Kidney capillary endothelial cell (primary cell): ENCODE measurements around the gene ENSA.
"Not testable (repeated sequence)": the region's sequence is repeated elsewhere in the genome, so short reads cannot be mapped to it uniquely, and the experiment has no call there.

Experiments
- DNase-seq: peaks from one replicate; pipeline ENCODE4 v3.0.0-alpha.2; 2018; ENCODE audit warnings: low spot score

ENSA gene

DNA sequence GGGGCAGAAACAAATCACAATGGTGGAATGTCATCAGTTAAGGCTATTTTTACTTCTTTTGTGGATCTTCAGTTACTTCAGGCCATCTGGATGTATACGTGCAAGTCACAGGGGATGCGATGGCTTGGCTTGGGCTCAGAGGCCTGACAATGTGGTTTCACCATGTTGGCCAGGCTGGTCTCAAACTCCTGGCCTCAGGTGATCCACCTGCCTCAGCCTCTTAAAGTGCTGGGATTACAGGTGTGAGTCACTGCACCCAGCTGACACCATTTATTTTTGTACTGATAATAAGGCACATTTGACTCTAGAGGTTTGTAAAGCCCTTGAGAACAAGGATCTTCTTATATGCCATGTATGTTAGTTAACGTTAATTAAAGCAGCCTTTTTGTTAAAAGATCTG, 48.4 kb downstream of the ENSA start:
- DNase-seq: not testable (repeated sequence)

GRCh38 chr1:150579945-150580642, 49.3 kb downstream of the ENSA start:
- no peak for DNase-seq

DNA sequence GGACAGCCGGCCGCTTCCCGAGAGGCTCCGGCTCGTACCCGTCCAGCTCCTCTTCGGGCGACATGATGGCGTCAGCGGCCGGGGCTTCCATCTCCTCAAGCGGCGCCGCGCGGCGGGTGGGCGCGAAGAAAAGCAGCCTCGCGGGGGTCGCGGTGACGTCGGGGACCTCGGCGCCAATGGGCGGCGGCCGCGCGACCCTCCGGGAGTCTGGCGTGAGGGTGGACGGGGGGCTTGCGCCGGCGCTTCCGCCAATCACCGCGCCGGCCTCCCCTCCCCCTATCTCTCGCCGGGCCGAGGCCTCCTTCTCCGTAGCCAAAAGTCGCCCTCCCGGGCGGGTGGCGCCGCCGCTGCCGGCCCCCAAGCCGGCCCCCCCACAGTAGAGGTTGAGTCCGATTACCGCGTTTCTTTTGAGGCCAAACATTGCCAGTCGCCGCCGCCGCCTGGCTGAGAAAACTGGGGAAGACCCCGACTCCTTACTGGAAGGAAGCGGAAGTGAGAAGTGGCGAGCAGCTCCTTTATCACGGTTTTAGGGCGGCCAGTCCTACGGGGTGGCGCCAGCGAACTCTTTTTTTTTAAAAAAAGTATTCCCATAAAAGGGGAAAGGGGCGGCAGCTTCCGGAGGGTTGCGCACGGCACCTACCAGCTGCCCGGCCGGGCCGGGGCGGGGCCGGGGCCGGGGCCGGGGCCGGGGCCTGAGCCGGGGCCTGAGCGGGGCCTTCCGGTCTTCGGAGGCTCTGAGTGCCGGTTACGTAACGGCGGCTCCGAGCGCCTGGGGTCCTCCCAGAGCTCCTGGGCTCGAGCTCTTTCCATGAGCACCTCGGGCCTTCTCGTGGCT, 50.1 kb downstream of the ENSA start, which contains the start of gene MCL1:
Gene MCL1 (minus strand): TSS at position 501 of the 835 bp plus-strand sequence. CDS start 80 bp downstream, at position 421.
- peak; percentile 96 for DNase-seq

DNA sequence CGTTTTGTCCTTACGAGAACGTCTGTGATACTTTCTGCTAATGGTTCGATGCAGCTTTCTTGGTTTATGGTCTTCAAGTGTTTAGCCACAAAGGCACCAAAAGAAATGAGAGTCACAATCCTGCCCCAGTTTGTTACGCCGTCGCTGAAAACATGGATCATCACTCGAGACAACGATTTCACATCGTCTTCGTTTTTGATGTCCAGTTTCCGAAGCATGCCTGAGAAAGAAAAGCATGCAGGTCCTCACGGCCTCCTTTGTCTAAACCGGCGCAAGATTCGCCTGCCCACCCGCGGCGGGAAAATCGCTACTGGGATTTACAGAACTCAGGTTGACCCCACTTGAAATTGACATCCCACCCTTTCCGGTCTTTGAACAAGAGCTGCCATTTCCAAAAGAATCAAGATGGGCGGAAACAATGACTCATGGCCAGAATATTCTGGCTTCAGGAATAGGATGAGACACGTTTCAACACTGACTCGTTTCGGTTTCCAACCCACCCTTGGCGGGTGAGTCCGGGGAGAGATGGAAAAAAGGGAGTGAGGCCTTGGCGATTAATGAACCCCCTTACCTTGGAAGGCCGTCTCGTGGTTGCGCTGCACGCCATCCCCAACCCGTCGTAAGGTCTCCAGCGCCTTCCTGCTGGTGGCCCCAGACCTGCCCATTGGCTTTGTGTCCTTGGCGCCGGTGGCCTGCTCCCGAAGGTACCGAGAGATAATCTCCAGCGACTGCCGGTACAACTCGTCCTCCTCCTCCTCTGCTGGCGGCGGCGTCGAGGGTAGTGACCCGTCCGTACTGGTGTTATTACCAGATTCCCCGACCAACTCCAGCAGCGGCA, 50.9 kb downstream of the ENSA start:
- peak; percentile 96 for DNase-seq

- DNase-seq: no peak
Measured at GRCh38 chr1:150577557-150578271, 51.7 kb downstream of the ENSA start.

DNA sequence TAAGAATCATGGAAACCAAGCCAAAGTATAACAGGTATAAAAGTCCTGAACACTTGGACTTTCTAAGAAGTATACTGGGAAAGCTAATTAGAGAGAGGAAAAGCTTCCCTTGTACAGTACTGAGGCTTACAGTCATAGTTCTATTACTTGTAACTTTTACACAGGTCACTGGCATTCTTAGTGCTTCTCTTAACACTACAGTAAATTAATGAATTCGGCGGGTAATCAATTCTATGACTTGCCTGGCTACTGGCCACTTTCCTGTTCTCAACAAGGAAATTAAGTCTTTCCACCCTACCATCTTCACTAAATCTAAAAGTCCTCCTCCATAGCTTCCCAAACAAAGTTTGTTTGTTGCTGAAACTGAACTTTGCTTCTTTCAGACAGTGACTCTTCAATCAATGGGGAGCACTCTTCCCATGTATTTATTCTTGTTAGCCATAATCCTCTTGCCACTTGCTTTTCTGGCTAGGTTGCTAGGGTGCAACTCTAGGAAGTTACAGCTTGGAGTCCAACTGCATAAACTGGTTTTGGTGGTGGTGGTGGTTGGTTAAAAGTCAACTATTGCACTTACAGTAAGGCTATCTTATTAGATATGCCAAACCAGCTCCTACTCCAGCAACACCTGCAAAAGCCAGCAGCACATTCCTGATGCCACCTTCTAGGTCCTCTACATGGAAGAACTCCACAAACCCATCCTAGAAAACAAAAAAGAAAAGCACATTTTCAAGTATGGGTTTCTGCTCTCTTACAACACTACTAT, 52.4 kb downstream of the ENSA start:
- DNase-seq: no peak

GRCh38 chr1:150576367-150576711, 53.1 kb downstream of the ENSA start:
- DNase-seq: no peak

DNA sequence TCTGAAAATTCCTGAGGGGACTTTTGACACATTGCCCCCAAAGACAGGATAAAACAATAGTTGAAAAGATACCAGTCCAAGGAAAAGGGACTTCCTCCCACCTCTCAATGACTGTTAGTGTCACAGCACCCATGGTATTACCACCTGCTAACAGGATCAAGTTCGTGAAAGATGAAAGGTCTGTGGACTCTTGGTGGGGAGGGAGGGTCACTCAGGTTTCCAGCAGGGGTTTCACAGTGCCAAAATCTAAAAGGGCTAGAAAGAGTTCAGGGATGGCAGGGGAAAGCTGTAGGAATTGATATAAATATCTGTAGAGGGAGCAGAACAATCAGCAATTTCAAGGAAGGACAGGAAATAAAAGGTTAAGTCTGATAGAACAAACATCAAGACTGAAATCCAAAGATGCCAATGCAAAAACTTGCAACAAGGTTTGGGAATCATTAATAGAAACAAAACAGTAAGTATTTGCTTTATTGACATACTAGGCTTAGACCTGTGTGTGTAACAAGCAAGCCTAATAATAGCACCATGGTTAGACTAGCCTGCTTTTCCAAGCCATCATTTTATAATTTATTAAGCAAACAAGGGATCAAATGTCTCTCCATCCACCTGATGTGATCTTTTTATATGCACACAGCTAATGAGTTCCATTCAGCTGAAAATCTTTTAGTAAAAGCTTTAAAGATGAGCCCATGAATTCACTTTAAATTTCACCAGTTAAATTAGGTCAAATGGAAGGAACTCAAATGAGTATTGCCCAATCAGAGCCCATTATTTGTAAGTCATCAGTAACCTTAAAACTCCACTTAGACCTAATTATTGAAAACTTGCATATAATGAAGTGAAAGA, 53.7 kb downstream of the ENSA start:
- DNase-seq: no peak

DNA sequence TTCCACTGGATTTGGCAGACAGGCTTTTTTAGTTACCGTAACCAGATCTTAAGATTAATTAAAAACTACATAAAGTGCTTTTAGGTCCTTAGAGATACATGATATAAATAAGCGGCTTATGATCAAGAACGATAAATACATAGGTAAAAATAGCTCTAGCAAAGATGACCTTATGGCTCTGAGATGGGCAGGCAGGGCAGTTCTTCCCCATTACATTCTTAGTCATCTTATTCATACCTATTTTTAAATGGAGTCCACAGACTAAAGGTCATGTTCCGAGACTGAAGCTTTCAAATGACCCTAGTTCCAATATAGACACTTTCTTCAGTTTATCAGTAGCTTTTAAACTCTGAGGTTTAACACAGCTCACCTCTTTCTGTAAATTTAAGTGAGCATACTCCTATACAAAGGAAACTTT, 54.3 kb downstream of the ENSA start:
- DNase-seq: no peak

DNA sequence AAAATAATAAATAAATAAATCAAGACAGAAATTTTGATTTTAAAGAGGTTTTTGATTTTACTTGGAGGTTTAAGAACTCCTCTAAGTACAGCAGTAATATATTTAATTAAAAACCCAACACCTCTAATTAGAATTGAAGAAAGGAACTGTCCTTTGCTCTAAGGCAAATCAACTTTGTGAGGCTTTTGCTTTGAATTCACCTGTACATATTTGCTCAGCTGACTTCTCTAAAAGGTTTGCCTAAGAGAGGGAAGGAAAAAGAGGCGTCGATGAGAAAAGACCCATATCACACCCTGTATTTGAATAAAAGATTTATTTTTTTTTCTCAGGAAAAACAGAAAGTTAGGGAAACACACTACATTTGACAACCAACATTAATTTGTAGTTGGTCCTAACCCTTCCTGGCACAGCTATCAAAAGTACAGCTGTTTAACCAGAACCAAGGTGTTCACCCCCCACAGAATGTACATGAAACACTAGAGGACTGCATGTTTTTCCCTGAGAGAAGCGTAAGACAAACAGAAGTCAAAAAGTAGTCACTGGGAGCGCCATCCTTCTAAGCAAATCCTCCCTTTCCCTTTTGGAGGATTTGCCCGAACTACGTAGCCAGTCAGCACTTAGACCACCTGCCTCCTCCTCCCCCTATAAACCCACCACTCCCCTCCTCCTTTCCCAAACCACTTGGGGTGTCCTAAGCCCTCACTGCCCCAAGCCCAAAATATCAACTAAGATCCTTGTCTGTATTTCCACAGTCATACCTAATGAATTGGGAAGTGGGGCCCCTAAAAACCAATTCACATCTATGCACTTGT, 54.9 kb downstream of the ENSA start:
- no peak for DNase-seq

GRCh38 chr1:150573648-150574071, 55.8 kb downstream of the ENSA start:
- not testable (repeated sequence) for DNase-seq

- no peak for DNase-seq
Measured at GRCh38 chr1:150572918-150573647, 56.3 kb downstream of the ENSA start.
